ENCODE results near the gene FAM222B. TPM values are rescaled to one million over a fixed set of nuclear protein-coding genes. Genes with fewer than 3 reads are reported as not detected.
"Not testable (repeated sequence)": the region's sequence is repeated elsewhere in the genome, so short reads cannot be mapped to it uniquely, and the experiment has no call there.

The FAM222B gene
- total RNA-seq, 4 donors from 2014 or later: 12.1 to 20.7 (median 17.8) TPM

DNA sequence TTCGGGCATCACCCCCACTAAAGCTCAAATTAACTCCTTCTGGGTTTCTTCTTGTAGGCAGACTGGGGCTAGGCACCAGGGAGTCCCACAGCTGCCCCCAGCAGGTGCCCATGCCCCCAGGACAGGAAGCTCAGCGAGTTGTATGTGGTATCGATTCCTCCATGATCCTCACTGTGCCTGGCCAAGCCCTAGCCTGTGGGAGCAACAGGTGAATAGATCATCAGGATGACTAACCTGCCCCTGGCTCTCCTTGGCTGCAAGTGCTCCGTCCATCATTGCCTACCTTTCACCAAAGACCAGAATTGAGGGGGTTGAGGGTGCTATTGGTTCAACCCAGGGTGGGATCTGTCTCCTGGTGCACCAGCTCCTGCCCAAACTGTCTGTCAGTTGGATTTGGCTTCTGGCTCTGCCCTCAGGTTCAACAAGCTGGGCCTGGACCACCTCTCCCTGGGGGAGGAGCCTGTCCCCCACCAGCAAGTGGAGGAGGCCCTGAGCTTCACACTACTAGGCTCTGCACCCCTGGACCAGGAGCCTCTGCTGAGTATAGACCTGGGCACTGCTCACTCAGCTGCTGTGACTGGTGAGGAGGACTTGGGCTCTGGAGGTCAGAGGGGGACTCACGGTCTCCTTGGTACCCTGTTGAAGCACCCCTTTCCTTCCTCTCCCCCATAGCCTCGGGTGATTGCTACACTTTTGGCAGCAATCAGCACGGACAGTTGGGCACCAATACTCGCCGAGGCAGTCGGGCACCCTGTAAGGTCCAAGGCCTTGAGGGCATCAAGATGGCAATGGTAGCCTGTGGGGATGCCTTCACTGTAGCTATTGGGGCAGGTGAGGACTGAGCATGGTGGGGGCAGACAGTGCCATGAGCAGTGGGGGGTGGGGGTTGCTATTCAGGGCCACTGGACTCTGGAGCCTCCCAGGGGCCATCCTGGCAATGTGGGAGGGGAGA is 101.9 kb downstream of the FAM222B start:
- no peaks in the 10 kb centered on the region for H3K9me3 ChIP-seq
- 74% methylated on average over 10 of the region's 10 CpGs for WGBS
- TF ChIP-seq POLR2AphosphoS5 (IDR thresholded peaks at IDR 0.05) (no peak), EP300 (IDR thresholded peaks at IDR 0.05) (no peak), POLR2A (IDR thresholded peaks at IDR 0.05) (no peak)
- TF ChIP-seq, protein P1, sequence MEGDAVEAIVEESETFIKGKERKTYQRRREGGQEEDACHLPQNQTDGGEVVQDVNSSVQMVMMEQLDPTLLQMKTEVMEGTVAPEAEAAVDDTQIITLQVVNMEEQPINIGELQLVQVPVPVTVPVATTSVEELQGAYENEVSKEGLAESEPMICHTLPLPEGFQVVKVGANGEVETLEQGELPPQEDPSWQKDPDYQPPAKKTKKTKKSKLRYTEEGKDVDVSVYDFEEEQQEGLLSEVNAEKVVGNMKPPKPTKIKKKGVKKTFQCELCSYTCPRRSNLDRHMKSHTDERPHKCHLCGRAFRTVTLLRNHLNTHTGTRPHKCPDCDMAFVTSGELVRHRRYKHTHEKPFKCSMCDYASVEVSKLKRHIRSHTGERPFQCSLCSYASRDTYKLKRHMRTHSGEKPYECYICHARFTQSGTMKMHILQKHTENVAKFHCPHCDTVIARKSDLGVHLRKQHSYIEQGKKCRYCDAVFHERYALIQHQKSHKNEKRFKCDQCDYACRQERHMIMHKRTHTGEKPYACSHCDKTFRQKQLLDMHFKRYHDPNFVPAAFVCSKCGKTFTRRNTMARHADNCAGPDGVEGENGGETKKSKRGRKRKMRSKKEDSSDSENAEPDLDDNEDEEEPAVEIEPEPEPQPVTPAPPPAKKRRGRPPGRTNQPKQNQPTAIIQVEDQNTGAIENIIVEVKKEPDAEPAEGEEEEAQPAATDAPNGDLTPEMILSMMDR (IDR thresholded peaks at IDR 0.05): no peak
- no peaks in the 10 kb centered on the region for H3K36me3 ChIP-seq
- DNase-seq (ENCODE audit: low spot score in 2 of 2): no peak
- no peaks in the 10 kb centered on the region for H3K27me3 ChIP-seq
- H3K4me1 ChIP-seq: peaks cover 45% of the 10 kb centered on the region
- no peak overlapping the region for H3K27ac ChIP-seq
- H3K4me3 ChIP-seq: no peak overlapping the region

DNA sequence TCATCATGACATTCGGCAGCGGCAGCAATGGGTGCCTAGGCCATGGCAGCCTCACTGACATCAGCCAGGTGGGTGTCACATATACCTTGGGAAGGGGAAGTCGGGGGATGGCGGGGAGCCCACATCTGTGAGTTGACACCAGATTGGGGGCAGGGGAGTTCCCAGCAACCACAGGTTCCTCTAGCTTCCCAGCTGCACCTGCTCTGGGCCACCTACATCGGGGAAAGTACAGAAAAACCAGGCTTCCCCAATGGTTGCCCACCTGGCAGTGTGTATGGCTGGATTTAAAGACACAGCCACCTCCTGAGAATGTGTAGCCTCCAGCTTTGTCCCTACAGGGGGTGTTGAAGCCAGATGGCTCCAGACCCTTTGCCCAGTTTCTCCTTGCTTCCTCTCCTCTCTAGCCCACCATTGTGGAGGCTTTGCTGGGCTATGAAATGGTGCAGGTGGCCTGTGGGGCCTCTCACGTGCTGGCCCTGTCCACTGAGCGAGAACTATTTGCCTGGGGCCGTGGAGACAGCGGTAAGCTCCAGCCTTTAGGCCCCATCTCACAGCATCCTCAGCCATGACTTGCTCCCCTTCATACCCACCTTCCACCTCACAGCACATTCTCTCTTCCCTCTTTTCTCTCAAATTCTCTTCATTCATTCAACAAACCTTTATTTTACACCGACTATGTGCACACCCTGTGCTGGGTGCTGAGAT is 103.8 kb downstream of the FAM222B start:
- Histone ChIP-seq H3K4me3 (no peak overlapping the region), H3K9me3 (no peaks in the 10 kb centered on the region), H3K27me3 (no peaks in the 10 kb centered on the region), H3K4me1 (peaks cover 32% of the 10 kb centered on the region), H3K36me3 (no peaks in the 10 kb centered on the region), H3K27ac (no peak overlapping the region)
- DNase-seq (ENCODE audit: low spot score in 2 of 2): no peak
- WGBS: 82% methylated on average over 10 of the region's 10 CpGs
- TF ChIP-seq POLR2A (IDR thresholded peaks at IDR 0.05) (no peak), POLR2AphosphoS5 (IDR thresholded peaks at IDR 0.05) (no peak), EP300 (IDR thresholded peaks at IDR 0.05) (no peak)
- TF ChIP-seq, protein P1 (IDR thresholded peaks at IDR 0.05): no peak

DNA sequence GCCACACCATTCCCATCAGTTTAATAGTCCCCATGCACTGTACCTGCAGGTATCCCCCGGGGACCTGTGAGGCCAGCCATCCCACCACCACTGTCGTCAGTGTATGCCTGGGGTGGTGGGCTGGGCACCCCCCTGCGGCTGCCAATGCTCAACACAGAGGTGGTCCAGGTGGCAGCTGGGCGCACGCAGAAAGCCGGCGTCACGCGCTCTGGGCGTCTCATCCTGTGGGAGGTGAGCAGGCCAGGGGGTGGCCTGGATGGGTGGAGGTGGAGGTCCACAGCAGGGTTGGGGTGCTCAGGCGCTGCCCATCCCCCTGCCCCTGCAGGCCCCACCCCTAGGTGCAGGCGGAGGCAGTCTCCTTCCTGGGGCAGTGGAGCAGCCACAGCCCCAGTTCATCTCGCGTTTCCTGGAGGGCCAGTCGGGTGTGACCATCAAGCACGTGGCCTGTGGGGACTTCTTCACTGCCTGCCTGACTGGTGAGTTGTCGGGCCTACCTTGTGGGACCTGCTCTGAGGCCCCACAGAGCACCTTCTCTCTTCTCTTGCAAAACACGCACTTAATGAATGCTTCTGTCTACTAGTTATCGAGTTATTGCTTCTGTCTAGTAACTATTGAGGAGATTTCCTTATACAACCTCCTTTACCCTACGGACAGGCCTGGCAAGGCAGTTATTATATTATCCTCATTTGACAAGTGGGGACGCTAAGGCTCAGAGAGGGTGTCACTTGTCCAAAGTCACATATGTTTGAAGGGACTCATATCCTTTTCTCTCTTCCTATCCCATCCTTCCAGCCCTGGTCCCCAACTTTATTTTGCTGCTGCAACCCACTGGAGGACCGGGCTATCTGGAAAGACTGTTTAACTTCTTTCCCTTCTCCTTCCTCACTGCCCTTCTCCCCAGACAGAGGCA is 104.6 kb downstream of the FAM222B start:
- 81% methylated on average over 7 of the region's 22 CpGs for WGBS
- peaks cover 25% of the 10 kb centered on the region for H3K4me1 ChIP-seq
- no peaks in the 10 kb centered on the region for H3K36me3 ChIP-seq
- DNase-seq (ENCODE audit: low spot score in 2 of 2): no peak
- no peak overlapping the region for H3K27ac ChIP-seq
- H3K4me3 ChIP-seq: no peak overlapping the region
- TF ChIP-seq, protein P1 (IDR thresholded peaks at IDR 0.05): no peak
- TF ChIP-seq POLR2AphosphoS5 (IDR thresholded peaks at IDR 0.05) (no peak), EP300 (IDR thresholded peaks at IDR 0.05) (no peak), POLR2A (IDR thresholded peaks at IDR 0.05) (no peak)
- H3K9me3 ChIP-seq: no peaks in the 10 kb centered on the region
- no peaks in the 10 kb centered on the region for H3K27me3 ChIP-seq

DNA sequence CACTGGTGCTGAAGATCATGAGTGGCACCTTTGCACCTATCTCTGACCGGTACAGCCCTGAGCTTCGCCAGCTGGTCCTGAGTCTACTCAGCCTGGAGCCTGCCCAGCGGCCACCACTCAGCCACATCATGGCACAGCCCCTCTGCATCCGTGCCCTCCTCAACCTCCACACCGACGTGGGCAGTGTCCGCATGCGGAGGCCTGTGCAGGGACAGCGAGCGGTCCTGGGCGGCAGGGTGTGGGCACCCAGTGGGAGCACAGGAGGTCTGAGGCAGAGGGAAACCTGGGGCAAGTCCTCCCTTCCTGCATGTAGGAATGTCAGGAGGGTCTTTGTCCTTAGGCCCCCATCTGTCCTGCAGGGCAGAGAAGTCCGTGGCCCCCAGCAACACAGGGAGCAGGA is 105.3 kb downstream of the FAM222B start:
- Histone ChIP-seq H3K9me3 (no peaks in the 10 kb centered on the region), H3K4me3 (no peak overlapping the region), H3K27me3 (no peaks in the 10 kb centered on the region), H3K4me1 (peaks cover 20% of the 10 kb centered on the region), H3K27ac (no peak overlapping the region), H3K36me3 (no peaks in the 10 kb centered on the region)
- no CpG with 5 or more reads among the region's 12 CpGs for WGBS
- TF ChIP-seq POLR2AphosphoS5 (IDR thresholded peaks at IDR 0.05): no peak
- TF ChIP-seq, protein P1 (IDR thresholded peaks at IDR 0.05): no peak
- TF ChIP-seq POLR2A (IDR thresholded peaks at IDR 0.05): no peak
- no peak for TF ChIP-seq EP300 (IDR thresholded peaks at IDR 0.05)
- no peak for DNase-seq (ENCODE audit: low spot score in 2 of 2)

DNA sequence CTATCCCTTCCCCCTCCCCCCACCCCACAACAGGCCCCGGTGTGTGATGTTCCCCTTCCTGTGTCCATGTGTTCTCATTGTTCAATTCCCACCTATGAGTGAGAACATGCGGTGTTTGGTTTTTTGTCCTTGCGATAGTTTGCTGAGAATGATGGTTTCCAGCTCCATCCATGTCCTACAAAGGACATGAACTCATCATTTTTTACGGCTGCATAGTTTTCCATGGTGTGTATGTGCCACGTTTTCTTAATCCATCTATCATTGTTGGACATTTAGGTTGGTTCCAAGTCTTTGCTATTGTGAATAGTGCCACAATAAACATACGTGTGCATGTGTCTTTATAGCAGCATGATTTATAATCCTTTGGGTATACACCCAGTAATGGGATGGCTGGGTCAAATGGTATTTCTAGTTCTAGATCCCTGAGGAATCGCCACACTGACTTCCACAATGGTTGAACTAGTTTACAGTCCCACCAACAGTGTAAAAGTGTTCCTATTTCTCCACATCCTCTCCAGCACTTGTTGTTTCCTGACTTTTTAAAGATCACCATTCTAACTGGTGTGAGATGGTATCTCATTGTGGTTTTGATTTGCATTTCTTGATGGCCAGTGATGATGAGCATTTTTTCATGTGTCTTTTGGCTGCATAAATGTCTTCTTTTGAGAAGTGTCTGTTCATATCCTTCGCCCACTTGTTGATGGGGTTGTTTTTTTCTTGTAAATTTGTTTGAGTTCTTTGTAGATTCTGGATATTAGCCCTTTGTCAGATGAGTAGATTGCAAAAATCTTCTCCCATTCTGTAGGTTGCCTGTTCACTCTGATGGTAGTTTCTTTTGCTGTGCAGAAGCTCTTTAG is 106.4 kb downstream of the FAM222B start:
- WGBS: 90% methylated on average over 8 of the region's 8 CpGs
- not testable (repeated sequence) for H3K36me3 ChIP-seq; DNase-seq (ENCODE audit: low spot score in 2 of 2); H3K27ac ChIP-seq; H3K27me3 ChIP-seq; H3K9me3 ChIP-seq; H3K4me3 ChIP-seq; H3K4me1 ChIP-seq

All from suprapubic skin (tissue), 4 donors.